ENCODE measurements around the gene SAMM50. TPM values are rescaled to one million over a fixed set of nuclear protein-coding genes. Genes with fewer than 3 reads are reported as not detected.

Gene SAMM50
- polyA plus RNA-seq, 1 experiment, result 61.7 TPM

DNA sequence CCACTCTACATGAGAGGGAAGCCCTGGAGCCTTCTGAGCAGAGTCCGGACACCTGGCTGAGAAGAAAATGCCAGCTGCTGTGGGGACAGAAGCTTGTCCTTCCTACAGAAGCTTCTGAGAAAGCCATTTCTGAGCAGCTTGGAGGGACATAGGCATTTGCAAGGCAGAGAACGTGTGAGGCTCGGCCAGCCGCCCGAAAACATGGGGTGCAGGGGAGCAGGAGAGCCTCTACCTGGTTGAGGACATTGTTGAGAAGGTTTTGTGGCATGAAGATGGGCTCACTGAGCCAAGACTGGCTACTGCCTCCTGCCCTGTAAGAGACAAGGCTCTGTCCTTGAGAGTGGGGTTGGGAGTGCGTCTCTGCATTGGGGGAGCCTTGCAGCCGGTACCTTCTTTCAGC is 25.3 kb downstream of the SAMM50 start:
- TF ChIP-seq, protein P1, sequence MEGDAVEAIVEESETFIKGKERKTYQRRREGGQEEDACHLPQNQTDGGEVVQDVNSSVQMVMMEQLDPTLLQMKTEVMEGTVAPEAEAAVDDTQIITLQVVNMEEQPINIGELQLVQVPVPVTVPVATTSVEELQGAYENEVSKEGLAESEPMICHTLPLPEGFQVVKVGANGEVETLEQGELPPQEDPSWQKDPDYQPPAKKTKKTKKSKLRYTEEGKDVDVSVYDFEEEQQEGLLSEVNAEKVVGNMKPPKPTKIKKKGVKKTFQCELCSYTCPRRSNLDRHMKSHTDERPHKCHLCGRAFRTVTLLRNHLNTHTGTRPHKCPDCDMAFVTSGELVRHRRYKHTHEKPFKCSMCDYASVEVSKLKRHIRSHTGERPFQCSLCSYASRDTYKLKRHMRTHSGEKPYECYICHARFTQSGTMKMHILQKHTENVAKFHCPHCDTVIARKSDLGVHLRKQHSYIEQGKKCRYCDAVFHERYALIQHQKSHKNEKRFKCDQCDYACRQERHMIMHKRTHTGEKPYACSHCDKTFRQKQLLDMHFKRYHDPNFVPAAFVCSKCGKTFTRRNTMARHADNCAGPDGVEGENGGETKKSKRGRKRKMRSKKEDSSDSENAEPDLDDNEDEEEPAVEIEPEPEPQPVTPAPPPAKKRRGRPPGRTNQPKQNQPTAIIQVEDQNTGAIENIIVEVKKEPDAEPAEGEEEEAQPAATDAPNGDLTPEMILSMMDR (IDR thresholded peaks at IDR 0.05; ENCODE audit: low read depth, low read length), result no peak
- no peak overlapping the region for H3K27ac ChIP-seq (ENCODE audit: low read depth, low read length)
- no peaks in the 10 kb centered on the region for H3K9me3 ChIP-seq (ENCODE audit: control insufficient read depth, insufficient read depth, low read length)
- H3K4me3 ChIP-seq (ENCODE audit: low read depth, low read length), result no peak overlapping the region
- DNase-seq (ENCODE audit: low read depth, low spot score), result no peak
- ChIA-PET CTCF (interaction anchor here (1.0 kb wide), 1 partner anchor 13 kb away, joined by 4 read pairs; no protein-coding TSS in a partner anchor), POLR2A (no interaction called here)
- no peaks in the 10 kb centered on the region for H3K27me3 ChIP-seq (ENCODE audit: control insufficient read depth, insufficient read depth, low read length)

- DNase-seq (ENCODE audit: low read depth, low spot score), result no peak
- ChIA-PET POLR2A (no interaction called here), CTCF (interaction anchor here (1.8 kb wide), 1 partner anchor 12 kb away, joined by 7 read pairs; no protein-coding TSS in a partner anchor)
- no peaks in the 10 kb centered on the region for H3K9me3 ChIP-seq (ENCODE audit: control insufficient read depth, insufficient read depth, low read length)
- H3K4me3 ChIP-seq (ENCODE audit: low read depth, low read length), result no peak overlapping the region
- H3K27ac ChIP-seq (ENCODE audit: low read depth, low read length), result no peak overlapping the region
- TF ChIP-seq, protein P1 (IDR thresholded peaks at IDR 0.05; ENCODE audit: low read depth, low read length), result no peak
- no peaks in the 10 kb centered on the region for H3K27me3 ChIP-seq (ENCODE audit: control insufficient read depth, insufficient read depth, low read length)
Measured at GRCh38 chr22:43980996-43981395, 25.8 kb downstream of the SAMM50 start.

- no peak for DNase-seq (ENCODE audit: low read depth, low spot score)
- POLR2A ChIA-PET, result no interaction called here
Measured at GRCh38 chr22:43983808-43984207, 28.6 kb downstream of the SAMM50 start.

DNA sequence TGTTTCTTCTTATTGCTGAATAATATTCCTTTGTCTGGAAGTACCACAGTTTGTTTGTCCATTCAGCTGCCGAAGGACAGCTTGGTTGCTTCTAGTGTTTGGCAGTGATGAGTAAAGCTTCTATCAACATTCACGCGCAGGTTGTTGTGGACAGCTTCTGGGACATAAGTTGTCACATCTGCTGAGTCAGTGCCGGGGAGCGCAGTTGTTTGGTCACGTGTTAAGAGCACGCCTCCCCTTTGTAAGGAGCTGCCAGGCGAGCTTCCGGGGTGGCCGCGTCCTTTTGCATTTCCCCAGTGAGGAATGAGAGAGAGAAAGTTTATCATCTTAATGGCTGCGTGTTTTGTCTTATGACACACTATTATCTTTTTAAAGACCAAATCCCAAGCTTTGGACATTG is 30.3 kb downstream of the SAMM50 start:
- TF ChIP-seq, protein P1 (IDR thresholded peaks at IDR 0.05; ENCODE audit: low read depth, low read length), result no peak

More at GRCh38 chr22:43983808-43984207, 28.6 kb downstream of the SAMM50 start:
- Histone ChIP-seq H3K4me3 (ENCODE audit: low read depth, low read length) (no peak overlapping the region), H3K9me3 (ENCODE audit: control insufficient read depth, insufficient read depth, low read length) (no peaks in the 10 kb centered on the region), H3K27ac (ENCODE audit: low read depth, low read length) (no peak overlapping the region), H3K27me3 (ENCODE audit: control insufficient read depth, insufficient read depth, low read length) (no peaks in the 10 kb centered on the region)
- CTCF ChIA-PET, result interaction anchor here (0.6 to 1.7 kb wide), 2 partner anchors 9 to 38 kb away, joined by 3 to 7 read pairs; no protein-coding TSS in a partner anchor
- TF ChIP-seq, protein P1 (IDR thresholded peaks at IDR 0.05; ENCODE audit: low read depth, low read length), result no peak

GRCh38 chr22:43988116-43988820 is 33.0 kb downstream of the SAMM50 start:
- Histone ChIP-seq H3K27me3 (ENCODE audit: control insufficient read depth, insufficient read depth, low read length) (no peaks in the 10 kb centered on the region), H3K4me3 (ENCODE audit: low read depth, low read length) (no peak overlapping the region), H3K9me3 (ENCODE audit: control insufficient read depth, insufficient read depth, low read length) (no peaks in the 10 kb centered on the region), H3K27ac (ENCODE audit: low read depth, low read length) (no peak overlapping the region)
- DNase-seq (ENCODE audit: low read depth, low spot score), result no peak
- TF ChIP-seq, protein P1 (IDR thresholded peaks at IDR 0.05; ENCODE audit: low read depth, low read length), result no peak
- ChIA-PET CTCF (interaction anchor here (1.1 kb wide), 1 partner anchor 97 kb away, joined by 3 read pairs; no protein-coding TSS in a partner anchor), POLR2A (no interaction called here)

More for the DNA sequence above, 30.3 kb downstream of the SAMM50 start:
- DNase-seq (ENCODE audit: low read depth, low spot score), result no peak
- H3K9me3 ChIP-seq (ENCODE audit: control insufficient read depth, insufficient read depth, low read length), result no peaks in the 10 kb centered on the region
- CTCF ChIA-PET, result interaction anchor here (0.7 kb wide), 1 partner anchor 697 kb away, joined by 4 read pairs; no protein-coding TSS in a partner anchor
- no peak overlapping the region for H3K27ac ChIP-seq (ENCODE audit: low read depth, low read length)
- POLR2A ChIA-PET, result no interaction called here
- H3K27me3 ChIP-seq (ENCODE audit: control insufficient read depth, insufficient read depth, low read length), result no peaks in the 10 kb centered on the region
- no peak overlapping the region for H3K4me3 ChIP-seq (ENCODE audit: low read depth, low read length)

All from AG04450 (cell line).